Measurements from ENCODE around the gene ENO2.
A peak's percentile ranks its signal among the peaks of the same experiment; 100 is the strongest.

Gene ENO2

GRCh38 chr12:6946920-6947374, 32.6 kb downstream of the ENO2 start:
- no peak for DNase-seq (ENCODE audit: low read depth in 3 of 3, low spot score in 1 of 3)

GRCh38 chr12:6947615-6948014, 33.2 kb downstream of the ENO2 start:
- no peak for DNase-seq (ENCODE audit: low read depth in 3 of 3, low spot score in 1 of 3)

- no peak for DNase-seq (ENCODE audit: low read depth in 3 of 3, low spot score in 1 of 3)
These were observed 34.7 kb downstream of the ENO2 start for GRCh38 chr12:6948873-6949594.

- no peak for DNase-seq (ENCODE audit: low read depth in 3 of 3, low spot score in 1 of 3)
These were observed 36.0 kb downstream of the ENO2 start for GRCh38 chr12:6950401-6950801.

GRCh38 chr12:6950811-6951540, 36.6 kb downstream of the ENO2 start, which contains the start of gene PTPN6:
Gene PTPN6 (plus strand): TSS chr12:6951356. CDS start chr12:6951513, 157 bp downstream.
- no peak for DNase-seq (ENCODE audit: low read depth in 3 of 3, low spot score in 1 of 3)

GRCh38 chr12:6951551-6952120, 37.3 kb downstream of the ENO2 start:
- DNase-seq (ENCODE audit: low read depth in 3 of 3, low spot score in 1 of 3), result no peak

GRCh38 chr12:6952121-6952862, 37.9 kb downstream of the ENO2 start:
- no peak for DNase-seq (ENCODE audit: low read depth in 3 of 3, low spot score in 1 of 3)

- DNase-seq (ENCODE audit: low read depth in 3 of 3, low spot score in 1 of 3), result no peak
These were observed 38.6 kb downstream of the ENO2 start for GRCh38 chr12:6952863-6953441.

GRCh38 chr12:6953442-6954315, 39.3 kb downstream of the ENO2 start:
- peak in 2 of 3 donors; percentile 65 to 68 for DNase-seq (ENCODE audit: low read depth in 3 of 3, low spot score in 1 of 3)

GRCh38 chr12:6954316-6955107, 40.1 kb downstream of the ENO2 start:
- no peak for DNase-seq (ENCODE audit: low read depth in 3 of 3, low spot score in 1 of 3)

GRCh38 chr12:6955108-6956020, 41.0 kb downstream of the ENO2 start:
- DNase-seq (ENCODE audit: low read depth in 3 of 3, low spot score in 1 of 3), result no peak

- DNase-seq (ENCODE audit: low read depth in 3 of 3, low spot score in 1 of 3), result no peak
These were observed 41.8 kb downstream of the ENO2 start for GRCh38 chr12:6956021-6956727.

- no peak for DNase-seq (ENCODE audit: low read depth in 3 of 3, low spot score in 1 of 3)
These were observed 42.8 kb downstream of the ENO2 start for GRCh38 chr12:6957151-6957701.

GRCh38 chr12:6957741-6958608, 43.6 kb downstream of the ENO2 start:
- DNase-seq (ENCODE audit: low read depth in 3 of 3, low spot score in 1 of 3), result no peak

GRCh38 chr12:6958609-6959057, 44.3 kb downstream of the ENO2 start:
- no peak for DNase-seq (ENCODE audit: low read depth in 3 of 3, low spot score in 1 of 3)

Data from stimulated activated CD4-positive, alpha-beta T cell treated with anti-CD3 and anti-CD28 coated beads, TNF-alpha, amount 100 ng/mL, for 1 hour (primary cell).